Large intestine (tissue), 3 donors: ENCODE measurements around the gene ASTN2. TPM values are rescaled to one million over a fixed set of nuclear protein-coding genes. Genes with fewer than 3 reads are reported as not detected.

Experiments used
- DNase-seq, 2 donors: peaks; one replicate each; pipeline versions ENCODE4 v3.0.0 to v3.0.0-alpha.2; 2013
- H3K27ac ChIP-seq: one replicate; pipeline ENCODE4 v1.5.1; 2013; ENCODE audit warnings: low read length
- H3K27me3 ChIP-seq: 2 replicates; pipeline ENCODE4 v1.6.1; 2013; ENCODE audit warnings: low read length; ENCODE audit not compliant: control insufficient read depth, insufficient read depth
- H3K36me3 ChIP-seq: 2 replicates; pipeline ENCODE4 v1.6.1; 2013; ENCODE audit warnings: low read length; ENCODE audit not compliant: control insufficient read depth, insufficient read depth
- H3K4me1 ChIP-seq: one replicate; pipeline ENCODE4 v1.6.1; 2013; ENCODE audit warnings: low read length; ENCODE audit not compliant: control insufficient read depth, insufficient read depth
- H3K4me3 ChIP-seq: one replicate; pipeline ENCODE4 v1.5.1; 2013; ENCODE audit warnings: low read length
- H3K9me3 ChIP-seq: one replicate; pipeline ENCODE4 v1.6.1; 2013; ENCODE audit warnings: mild to moderate bottlenecking, low read depth, low read length, moderate library complexity; ENCODE audit not compliant: control insufficient read depth
- WGBS: methylation state at CpG from one replicate; pipeline ENCODE4 v1.1.5; 2013; ENCODE audit warnings: low lambda C conversion rate; ENCODE audit not compliant: insufficient coverage; 5-methylcytosine and 5-hydroxymethylcytosine counted together
- polyA plus RNA-seq: library from polyadenylated mRNA; unstranded; fragments of 120-200 nt; gene quantifications from one replicate; pipeline ENCODE4 v1.2.1, GENCODE V29; 2013

The ASTN2 gene
- polyA plus RNA-seq, 1 donor, result 11.4 TPM

DNA sequence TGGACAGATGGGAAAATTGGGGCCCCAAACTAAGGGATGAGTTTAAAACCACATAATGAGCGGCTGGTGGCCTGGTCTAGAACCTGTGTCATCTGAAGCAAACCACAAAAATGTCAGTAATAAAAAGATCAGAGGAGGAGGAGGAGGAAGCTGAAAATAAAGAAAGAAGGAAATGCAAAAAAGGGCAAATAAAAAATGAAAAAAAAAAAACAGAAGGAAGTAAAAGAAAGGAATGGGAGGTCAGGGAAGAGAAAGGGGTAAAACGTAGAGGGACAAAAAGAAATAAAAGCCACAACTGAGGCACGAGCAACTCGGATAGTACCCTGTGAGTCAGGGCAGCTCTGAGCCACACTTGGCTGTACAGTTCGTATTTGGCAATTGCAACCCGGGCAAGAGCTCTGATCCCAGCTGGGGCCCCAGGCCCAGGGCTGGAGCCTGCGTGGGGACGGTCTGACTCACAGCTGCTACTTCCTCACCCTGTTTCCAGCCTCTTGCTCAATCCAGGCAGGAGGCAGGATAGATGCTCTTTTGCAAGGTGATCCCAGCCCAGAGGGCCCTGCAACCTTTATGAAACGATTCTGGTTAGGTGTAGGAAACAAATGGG is 865.7 kb downstream of the ASTN2 start:
- Histone ChIP-seq H3K4me1 (peaks cover 48% of the 10 kb centered on the region), H3K4me3 (no peak overlapping the region), H3K27ac (peak overlapping the region; percentile 72), H3K36me3 (no peaks in the 10 kb centered on the region), H3K9me3 (no peaks in the 10 kb centered on the region), H3K27me3 (no peaks in the 10 kb centered on the region)
- DNase-seq, result peak; percentile 89
- WGBS, result 95% methylated on average over 2 of the region's 9 CpGs

DNA sequence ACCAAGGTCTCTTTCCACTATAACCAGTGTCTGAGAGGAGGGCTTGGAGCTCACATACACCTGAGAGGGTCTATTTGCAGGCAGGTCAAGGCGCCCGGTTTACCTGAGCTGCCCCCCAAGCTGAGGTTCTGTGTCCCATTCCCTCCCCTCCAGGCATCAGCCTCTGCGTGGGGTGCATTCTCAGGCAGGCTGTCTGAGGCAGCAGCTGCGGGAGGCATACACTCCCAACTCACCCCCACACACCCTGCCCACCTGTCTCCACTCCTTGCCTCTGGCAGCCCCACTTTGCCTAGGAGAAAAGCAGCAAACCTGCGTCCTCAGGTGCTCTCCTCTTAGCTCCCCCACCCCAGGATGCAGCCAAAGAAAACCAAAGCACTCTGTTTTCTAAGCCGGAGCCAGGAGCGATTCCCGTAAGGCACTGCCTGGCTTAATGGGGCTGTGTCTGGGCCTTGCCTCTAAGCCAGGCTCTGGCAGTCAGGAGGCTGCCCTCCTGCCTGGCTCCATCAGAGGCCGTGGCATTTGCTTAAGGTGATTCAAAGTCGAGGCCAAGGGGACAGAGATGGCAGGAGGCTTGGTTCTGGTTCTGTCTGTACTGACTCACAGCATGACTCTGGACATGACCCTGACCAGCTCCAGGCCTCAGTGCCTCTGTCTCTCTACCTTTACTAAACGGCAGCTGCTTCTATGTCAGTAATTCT is 867.0 kb downstream of the ASTN2 start:
- Histone ChIP-seq H3K27ac (peak overlapping the region; percentile 72), H3K27me3 (no peaks in the 10 kb centered on the region), H3K4me1 (peaks cover 48% of the 10 kb centered on the region), H3K36me3 (no peaks in the 10 kb centered on the region), H3K4me3 (no peak overlapping the region), H3K9me3 (no peaks in the 10 kb centered on the region)
- DNase-seq, result peak in 1 of 2 donors; percentile 17
- WGBS, result no CpG with 5 or more reads among the region's 11 CpGs

DNA sequence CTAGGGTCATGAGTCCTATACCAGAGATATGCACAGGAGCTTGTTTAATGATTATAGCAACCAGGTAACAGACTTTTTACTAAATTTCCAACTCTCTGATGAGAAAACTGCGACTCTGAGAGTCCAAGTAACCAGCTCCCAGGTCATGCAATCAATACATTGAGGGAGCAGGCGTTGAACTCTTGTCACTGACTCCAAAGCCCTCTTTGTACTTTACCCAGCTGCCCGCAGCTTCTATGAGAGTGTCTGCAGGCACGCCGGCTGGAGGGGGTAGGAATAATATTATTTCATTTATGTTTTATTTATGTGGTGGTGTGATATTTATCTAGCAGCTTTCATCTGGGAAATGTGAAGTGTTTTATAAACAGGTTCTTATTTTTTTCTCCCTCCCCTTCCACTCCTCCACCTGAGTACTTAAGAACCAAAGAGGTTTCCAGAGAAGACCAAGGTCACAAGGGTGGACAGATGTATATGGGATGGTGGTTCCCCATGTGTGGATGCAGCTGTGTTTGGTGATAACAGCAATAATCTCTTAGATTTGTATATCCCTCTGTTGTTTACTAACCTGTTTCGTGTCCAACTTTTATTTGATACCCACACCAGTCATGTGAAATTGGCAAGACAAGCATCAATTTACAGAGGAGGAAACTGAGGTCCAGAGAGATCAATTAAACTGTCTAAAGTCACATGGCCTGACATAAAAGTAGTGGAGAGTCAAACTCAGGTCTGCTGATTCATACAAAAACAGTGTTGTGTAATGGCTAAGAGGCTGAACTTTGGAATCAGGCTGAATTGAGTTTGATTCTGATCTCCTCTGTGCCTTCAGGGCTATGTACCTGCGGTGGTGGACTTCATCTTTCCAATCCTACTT is 867.9 kb downstream of the ASTN2 start:
- peak; percentile 84 to 91 for DNase-seq
- no peak overlapping the region for H3K4me3 ChIP-seq
- H3K27me3 ChIP-seq, result no peaks in the 10 kb centered on the region
- H3K4me1 ChIP-seq, result peaks cover 48% of the 10 kb centered on the region
- no peaks in the 10 kb centered on the region for H3K9me3 ChIP-seq
- WGBS, result no CpG with 5 or more reads among the region's 7 CpGs
- peak overlapping the region; percentile 72 for H3K27ac ChIP-seq
- H3K36me3 ChIP-seq, result no peaks in the 10 kb centered on the region

DNA sequence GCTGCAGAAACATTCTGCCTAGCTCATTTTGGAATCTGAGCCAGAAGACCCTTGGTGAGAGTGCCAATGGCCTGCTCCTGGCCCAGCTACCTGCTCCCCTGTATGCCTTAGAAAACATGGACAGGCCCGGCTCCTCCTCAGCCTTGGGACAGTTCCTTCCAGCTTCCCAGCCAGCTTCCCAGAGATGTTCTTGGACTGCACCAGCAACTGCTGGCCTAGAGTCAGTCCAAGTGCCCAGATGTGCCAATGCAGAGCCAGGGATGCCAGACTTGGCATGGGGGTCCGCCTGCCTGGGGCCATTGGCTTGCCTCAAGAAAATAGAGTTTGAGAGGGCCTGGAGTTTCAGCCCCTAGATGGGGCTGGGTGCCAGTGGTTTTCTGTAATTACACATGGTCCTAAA is 870.0 kb downstream of the ASTN2 start:
- Histone ChIP-seq H3K4me3 (no peak overlapping the region), H3K9me3 (no peaks in the 10 kb centered on the region)
- no CpG with 5 or more reads among the region's 2 CpGs for WGBS

DNA sequence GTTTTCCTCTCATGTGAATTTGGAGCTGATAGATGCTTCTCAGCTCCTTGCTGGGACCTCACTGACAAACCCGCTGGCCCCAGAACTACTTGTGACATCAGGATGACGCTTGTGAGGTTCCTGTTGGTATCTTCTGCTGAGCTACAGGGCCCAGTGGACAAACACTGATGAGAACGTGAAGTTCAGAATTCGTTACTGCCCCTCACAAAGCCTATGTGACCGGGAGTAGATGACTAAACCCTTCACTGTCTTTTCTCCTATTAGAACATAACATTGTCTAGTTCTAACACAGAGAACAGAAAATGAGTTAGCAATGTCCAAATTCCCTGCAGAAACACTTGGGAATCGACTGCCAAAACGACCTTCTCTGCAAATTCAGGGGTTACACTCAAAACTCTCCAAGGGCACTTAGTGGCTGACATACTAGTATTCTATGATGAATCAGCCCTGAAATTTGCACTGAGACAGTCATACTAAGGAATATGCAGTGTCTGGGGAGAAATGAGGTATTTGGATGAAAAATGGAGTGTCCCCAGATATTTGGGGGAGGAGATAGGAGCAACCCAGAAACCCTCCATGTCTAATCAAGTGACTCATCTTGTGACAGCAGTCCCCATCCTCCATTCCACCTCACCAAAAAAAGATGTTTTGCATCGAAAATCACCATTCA is 871.0 kb downstream of the ASTN2 start:
- Histone ChIP-seq H3K4me1 (peaks cover 32% of the 10 kb centered on the region), H3K27ac (no peak overlapping the region), H3K9me3 (no peaks in the 10 kb centered on the region), H3K36me3 (no peaks in the 10 kb centered on the region), H3K27me3 (no peaks in the 10 kb centered on the region), H3K4me3 (no peak overlapping the region)
- no CpG with 5 or more reads among the region's 8 CpGs for WGBS
- no peak for DNase-seq

More for the DNA sequence above, 870.0 kb downstream of the ASTN2 start:
- H3K27me3 ChIP-seq, result no peaks in the 10 kb centered on the region
- peaks cover 42% of the 10 kb centered on the region for H3K4me1 ChIP-seq
- H3K36me3 ChIP-seq, result no peaks in the 10 kb centered on the region
- H3K27ac ChIP-seq, result no peak overlapping the region
- no peak for DNase-seq

DNA sequence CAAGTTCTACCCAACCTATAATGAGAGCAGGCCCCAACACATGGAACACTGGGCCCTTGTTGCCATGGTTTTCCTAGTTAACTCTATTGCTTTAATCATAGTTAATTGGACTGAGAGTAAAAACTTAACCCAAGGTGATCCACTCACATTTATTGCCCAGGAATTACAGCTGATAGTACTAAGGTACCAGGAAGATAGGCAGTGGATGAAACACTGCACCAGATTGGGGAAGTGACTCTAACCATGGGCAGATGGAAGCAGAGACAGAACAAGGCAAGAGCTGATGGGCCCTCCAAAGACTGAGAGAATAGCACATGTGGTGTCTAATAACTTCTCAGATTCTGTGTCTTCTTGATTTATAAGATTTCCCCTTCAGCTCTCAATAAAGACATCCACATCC is 873.5 kb downstream of the ASTN2 start:
- DNase-seq, result peak in 1 of 2 donors; percentile 33

DNA sequence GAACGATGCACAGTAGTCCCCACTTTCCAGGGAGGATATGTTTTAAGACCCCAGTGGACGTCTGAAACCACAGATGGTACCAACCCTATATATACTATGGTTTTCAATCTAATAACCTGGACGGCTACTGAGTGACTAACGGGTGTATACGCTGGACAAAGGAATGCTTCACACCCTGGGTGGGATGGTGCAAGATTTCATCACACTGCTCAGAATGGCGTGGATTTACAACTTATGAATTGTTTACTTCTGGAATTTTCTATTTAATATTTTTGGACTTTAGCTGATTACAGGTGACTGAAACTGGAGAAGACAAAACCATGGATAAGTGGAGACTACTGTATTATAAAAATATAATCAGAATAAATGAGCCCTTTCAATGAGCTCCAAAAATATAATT is 875.3 kb downstream of the ASTN2 start:
- H3K27me3 ChIP-seq, result no peaks in the 10 kb centered on the region
- H3K4me3 ChIP-seq, result no peak overlapping the region
- H3K36me3 ChIP-seq, result no peaks in the 10 kb centered on the region
- H3K4me1 ChIP-seq, result peaks cover 5% of the 10 kb centered on the region
- H3K9me3 ChIP-seq, result peaks cover 3% of the 10 kb centered on the region
- DNase-seq, result no peak
- no peak overlapping the region for H3K27ac ChIP-seq
- WGBS, result no CpG with 5 or more reads among the region's 6 CpGs

More for the DNA sequence above, 873.5 kb downstream of the ASTN2 start:
- H3K27me3 ChIP-seq, result no peaks in the 10 kb centered on the region
- H3K9me3 ChIP-seq, result peaks cover 3% of the 10 kb centered on the region
- H3K36me3 ChIP-seq, result no peaks in the 10 kb centered on the region
- no peak overlapping the region for H3K27ac ChIP-seq
- peaks cover 8% of the 10 kb centered on the region for H3K4me1 ChIP-seq
- H3K4me3 ChIP-seq, result no peak overlapping the region

DNA sequence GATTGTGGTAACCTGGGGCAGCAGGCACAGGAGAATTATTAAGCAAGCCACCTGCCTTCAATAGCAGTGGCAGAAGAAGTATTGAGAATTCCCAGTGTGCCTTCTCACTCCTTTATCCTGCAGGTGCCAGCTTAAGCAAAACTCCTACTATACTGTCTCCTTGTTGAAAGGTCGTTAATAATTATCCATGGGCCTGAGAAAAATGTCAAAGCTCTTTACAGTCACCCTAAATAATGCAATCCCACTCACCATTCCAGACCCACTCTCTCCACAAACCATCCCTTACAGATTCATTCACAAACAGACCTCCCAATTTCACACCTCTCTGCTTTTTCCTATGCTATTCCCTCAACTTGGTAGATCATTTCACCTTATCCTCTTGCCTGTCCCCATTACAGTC is 889.2 kb downstream of the ASTN2 start:
- H3K4me3 ChIP-seq, result no peak overlapping the region
- 60% methylated on average over 1 of the region's 1 CpG for WGBS
- H3K27ac ChIP-seq, result peak overlapping the region; percentile 21
- no peak for DNase-seq
- H3K27me3 ChIP-seq, result no peaks in the 10 kb centered on the region
- no peaks in the 10 kb centered on the region for H3K9me3 ChIP-seq
- no peaks in the 10 kb centered on the region for H3K36me3 ChIP-seq
- peaks cover 17% of the 10 kb centered on the region for H3K4me1 ChIP-seq

DNA sequence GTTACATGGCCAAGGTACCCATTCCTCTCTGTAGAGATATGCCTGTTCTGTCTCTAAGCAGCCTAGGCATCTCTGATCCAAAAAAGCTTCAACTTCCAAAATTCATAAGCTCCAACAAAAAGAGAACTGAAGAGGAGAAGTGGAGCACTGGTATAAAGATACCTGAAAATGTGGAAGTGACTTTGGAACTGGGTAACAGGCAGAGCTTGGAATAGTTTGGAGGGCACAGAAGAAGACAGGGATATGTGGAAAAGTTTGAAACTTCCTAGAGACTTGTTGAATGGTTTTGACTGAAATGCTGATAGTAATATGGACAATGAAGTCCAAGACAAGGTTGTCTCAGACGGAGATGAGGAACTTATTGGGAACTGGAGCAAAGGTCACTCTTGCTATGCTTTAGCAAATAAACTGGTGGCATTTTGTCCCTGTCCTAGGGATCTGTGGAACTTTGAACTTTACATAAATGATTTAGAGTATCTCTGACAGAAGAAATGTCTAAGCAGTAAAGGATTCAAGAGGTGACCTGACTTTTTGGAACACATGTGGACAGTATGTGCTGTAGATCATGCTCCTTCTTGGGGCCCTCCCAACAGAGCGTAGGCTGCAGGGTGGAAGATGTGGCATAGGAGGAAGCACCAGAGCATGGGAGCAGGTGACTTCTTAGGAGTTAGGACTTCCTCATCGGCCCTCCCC is 889.9 kb downstream of the ASTN2 start:
- 60% methylated on average over 1 of the region's 3 CpGs for WGBS
- H3K27me3 ChIP-seq, result no peaks in the 10 kb centered on the region
- peaks cover 17% of the 10 kb centered on the region for H3K4me1 ChIP-seq
- no peaks in the 10 kb centered on the region for H3K36me3 ChIP-seq
- DNase-seq, result peak in 1 of 2 donors; percentile 52
- peak overlapping the region; percentile 21 for H3K27ac ChIP-seq
- H3K9me3 ChIP-seq, result no peaks in the 10 kb centered on the region
- no peak overlapping the region for H3K4me3 ChIP-seq

DNA sequence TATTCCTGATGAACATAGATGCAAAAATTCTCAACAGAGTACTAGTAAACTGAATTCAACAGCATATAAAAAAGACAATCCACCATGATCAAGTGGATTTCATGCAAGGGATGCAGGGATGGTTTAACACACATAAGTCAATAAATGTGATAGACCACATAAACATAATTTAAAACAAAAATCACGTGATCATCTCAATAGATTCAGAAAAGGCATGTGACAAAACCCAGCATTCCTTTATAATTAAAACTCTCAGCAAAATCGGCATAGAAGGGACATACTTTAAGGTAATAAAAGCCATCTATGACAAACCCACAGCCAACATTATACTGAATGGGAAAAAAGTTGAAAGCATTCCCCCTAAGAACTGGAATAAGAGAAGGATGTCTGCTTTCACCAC is 894.6 kb downstream of the ASTN2 start:
- H3K36me3 ChIP-seq, result no peaks in the 10 kb centered on the region
- WGBS, result 95% methylated on average over 2 of the region's 2 CpGs

More for the DNA sequence above, 894.6 kb downstream of the ASTN2 start:
- H3K9me3 ChIP-seq, result peaks cover 3% of the 10 kb centered on the region
- H3K4me3 ChIP-seq, result no peak overlapping the region
- peaks cover 10% of the 10 kb centered on the region for H3K4me1 ChIP-seq
- no peaks in the 10 kb centered on the region for H3K27me3 ChIP-seq
- no peak overlapping the region for H3K27ac ChIP-seq
- DNase-seq, result no peak
